K562 (cell line): Measurements from ENCODE around the gene CD4. TPM values are rescaled to one million over a fixed set of nuclear protein-coding genes. Genes with fewer than 3 reads are reported as not detected.

ENCODE experiments used
- GMEB1 ChIP-seq: fragments of 250-450 bp; sonication (Bioruptor Pico); IDR thresholded peaks from 2 replicates; pipeline ENCODE4 v1.4.0; 2020; ENCODE audit warnings: mild to moderate bottlenecking
- HNRNPL ChIP-seq: fragments of 200-400 bp; formaldehyde crosslinking; IDR thresholded peaks from 2 replicates; pipeline ENCODE4 v1.6.1; 2017; ENCODE audit warnings: low read depth, mild to moderate bottlenecking, low read length
- MAX ChIP-seq: sonication (generic); formaldehyde crosslinking; IDR thresholded peaks from 2 replicates; pipeline ENCODE4 v1.9.0; 2022; ENCODE audit warnings: mild to moderate bottlenecking, missing genetic modification reagents
- MGA ChIP-seq: fragments of 450-650 bp; IDR thresholded peaks from 2 replicates; pipeline ENCODE4 v1.6.1; 2016; ENCODE audit warnings: mild to moderate bottlenecking, moderate library complexity
- MLLT1 ChIP-seq, 2 experiments: fragments of 450-650 bp; IDR thresholded peaks; 2 replicates each; pipeline ENCODE4 v1.6.1; 2016
- MNT ChIP-seq, 2 experiments: fragments of 450-650 bp; conservative IDR thresholded peaks; 2 replicates each; pipeline ENCODE4 v1.6.1; 2017; ENCODE audit warnings: mild to moderate bottlenecking in 2 of 2, moderate library complexity in 2 of 2
- SETDB1 ChIP-seq: IDR thresholded peaks from one replicate; pipeline ENCODE4 v1.6.1; 2012; ENCODE audit warnings: low read length, control low read depth, inconsistent platforms
- SNAPC5 ChIP-seq: fragments of 250-450 bp; sonication (Bioruptor Pico); IDR thresholded peaks from 2 replicates; pipeline ENCODE4 v1.8.0; 2021; ENCODE audit warnings: moderate library complexity, mild to moderate bottlenecking, inconsistent platforms
- polyA plus RNA-seq, 8 experiments: library from polyadenylated mRNA; depleted of rRNA in 4 of 8; stranded (reverse) in 5 of 8; unstranded in 3 of 8; fragments of >200 nt; fragmentation: Nextera tagmentation in 2 of 8; fragmentation: Illumina TruSeq in 1 of 8; extraction: Ambion mirVana in 2 of 8; extraction: Trizol in 1 of 8; gene quantifications; 2 replicates each; pipeline versions ENCODE4 v1.2.1 to v1.2.3, GENCODE V29; 2011 to 2014; ENCODE audit warnings: inconsistent platforms in 1 of 8, missing spikeins in 1 of 8
- total RNA-seq, 7 experiments: library from RNA; depleted of rRNA in 6 of 7; stranded (reverse); fragments of >200 nt in 6 of 7; fragmentation: Illumina TruSeq in 2 of 7; extraction: Trizol in 2 of 7; gene quantifications; 2 replicates each; pipeline versions ENCODE4 v1.2.1 to v1.2.3, GENCODE V29; 2011 to 2021; ENCODE audit warnings: low replicate concordance in 1 of 7

The CD4 gene
- total and polyA plus RNA-seq, 9 of the 15 experiments (the other 6 are each of a cell fraction or from before 2014, with no cell fraction given): 0.06 to 0.27 (median 0.09) TPM; not detected in 5

GRCh38 chr12:6767353-6768319, 21.7 kb upstream of the CD4 start (continued):
- TF ChIP-seq MGA (0 out of 2 replicates have a peak, but pooled peaks have one; percentile 23), MLLT1 (IDR thresholded peaks at IDR 0.05) (no peak), GMEB1 (CRISPR knock-in tag) (no peak), SETDB1 (no peak), SNAPC5 (no peak), HNRNPL (no peak), MAX (CRISPR knock-in tag) (peak; percentile 28; the same call in 1 of the 2 replicates), MNT (conservative IDR thresholded peaks at IDR 0.05) (0 out of 4 replicates have a peak, but pooled peaks have one; percentile 27 to 39)
